ENCODE data around the gene DDX28. TPM values are rescaled to one million over a fixed set of nuclear protein-coding genes. Genes with fewer than 3 reads are reported as not detected.

The DDX28 gene
- total and polyA plus RNA-seq, 2 donors (not counting 3 experiments of a cell fraction or from before 2014, with no cell fraction given) = 8.4 to 12.5 TPM

DNA sequence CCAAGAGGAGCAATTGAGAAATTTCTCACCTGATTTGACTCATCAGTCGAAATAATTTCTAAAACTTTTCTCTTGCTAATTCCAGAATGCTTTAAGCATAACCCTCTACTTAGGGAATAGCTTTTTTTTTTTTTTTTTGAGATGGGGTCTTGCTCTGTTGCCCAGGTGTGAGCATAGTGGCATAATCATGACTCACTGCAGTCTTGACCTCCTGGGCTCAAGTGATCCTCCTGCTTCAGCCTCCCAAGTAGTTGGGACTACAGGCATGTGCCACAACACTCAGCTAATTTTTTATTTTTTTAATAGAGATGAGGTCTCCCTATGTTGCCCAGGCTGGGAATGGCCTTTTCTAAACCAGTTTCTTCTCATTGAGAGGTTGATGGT lies 48.5 kb upstream of the DDX28 start:
- Histone ChIP-seq H3K27me3 (ENCODE audit: control insufficient read depth in 2 of 2, insufficient read depth in 2 of 2, low read length in 2 of 2) (no peaks in the 10 kb centered on the region), H3K4me1 (ENCODE audit: control insufficient read depth, extremely low read depth, insufficient read depth, low read length) (no peaks in the 10 kb centered on the region), H3K4me2 (ENCODE audit: insufficient read depth, low read length) (no peak overlapping the region), H3K9me1 (replicated peaks; ENCODE audit: control insufficient read depth, extremely low read depth, insufficient read depth, low read length) (no peaks in the 10 kb centered on the region), H2AFZ (ENCODE audit: low read depth, low read length) (no peak overlapping the region), H4K20me1 (replicated peaks; ENCODE audit: control insufficient read depth, extremely low read depth, insufficient read depth, low read length) (no peaks in the 10 kb centered on the region), H3K27ac (ENCODE audit: insufficient read depth, low read depth, low read length) (no peak overlapping the region), H3K79me2 (ENCODE audit: control insufficient read depth, insufficient read depth, low read length) (no peaks in the 10 kb centered on the region), H3K9me3 (replicated peaks; ENCODE audit: control insufficient read depth, insufficient read depth, low read length) (no peaks in the 10 kb centered on the region), H3K4me3 (replicated peaks in 1 of 3; ENCODE audit: insufficient read depth in 1 of 3, low read depth in 1 of 3, low read length in 3 of 3) (no peak overlapping the region), H3K9ac (replicated peaks; ENCODE audit: extremely low read depth, insufficient read depth, low read length) (no peak overlapping the region), H3K36me3 (ENCODE audit: control insufficient read depth in 2 of 2, extremely low read depth in 1 of 2, insufficient read depth in 2 of 2, low read length in 2 of 2) (peaks cover 0 to 35% of the 10 kb centered on the region in 2 experiments)
- CTCF ChIA-PET = interaction anchor here (0.7 to 3.6 kb wide), 4 partner anchors 12 to 158 kb away, joined by 3 to 12 read pairs (median 4); partner anchors contain the start of gene NFATC3
- FAIRE-seq (no peak), DNase-seq (ENCODE audit: low read depth, low spot score) (no peak)
- dilution Hi-C loops (cut with MboI; ENCODE audit: extremely low pct_ligation_motif_present, low sequenced_read_pairs) = no loop called here
- intact Hi-C loops (cut with micrococcal nuclease) = no loop called here
- no peak for TF ChIP-seq POLR2AphosphoS5 (IDR thresholded peaks at IDR 0.05; ENCODE audit: insufficient read depth, low read depth, low read length)
- TF ChIP-seq JUN (IDR thresholded peaks at IDR 0.05; ENCODE audit: borderline replicate concordance, insufficient read depth, insufficient read length, low read depth) = no peak
- TF ChIP-seq, protein P1, sequence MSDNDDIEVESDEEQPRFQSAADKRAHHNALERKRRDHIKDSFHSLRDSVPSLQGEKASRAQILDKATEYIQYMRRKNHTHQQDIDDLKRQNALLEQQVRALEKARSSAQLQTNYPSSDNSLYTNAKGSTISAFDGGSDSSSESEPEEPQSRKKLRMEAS (IDR thresholded peaks at IDR 0.05; ENCODE audit: insufficient read depth, insufficient read length) = no peak
- no peak for TF ChIP-seq MYC (IDR thresholded peaks at IDR 0.05; ENCODE audit: low read depth, low read length)
- TF ChIP-seq GATA2 (IDR thresholded peaks at IDR 0.05; ENCODE audit: insufficient read depth, insufficient read length, low read depth, low read length) = no peak
- no peak for TF ChIP-seq EZH2 (IDR thresholded peaks at IDR 0.05; ENCODE audit: borderline replicate concordance, low read depth, low read length, severe bottlenecking)
- no peak for TF ChIP-seq POLR2A (IDR thresholded peaks at IDR 0.05; ENCODE audit: low read depth, low read length)
- TF ChIP-seq, protein P2, sequence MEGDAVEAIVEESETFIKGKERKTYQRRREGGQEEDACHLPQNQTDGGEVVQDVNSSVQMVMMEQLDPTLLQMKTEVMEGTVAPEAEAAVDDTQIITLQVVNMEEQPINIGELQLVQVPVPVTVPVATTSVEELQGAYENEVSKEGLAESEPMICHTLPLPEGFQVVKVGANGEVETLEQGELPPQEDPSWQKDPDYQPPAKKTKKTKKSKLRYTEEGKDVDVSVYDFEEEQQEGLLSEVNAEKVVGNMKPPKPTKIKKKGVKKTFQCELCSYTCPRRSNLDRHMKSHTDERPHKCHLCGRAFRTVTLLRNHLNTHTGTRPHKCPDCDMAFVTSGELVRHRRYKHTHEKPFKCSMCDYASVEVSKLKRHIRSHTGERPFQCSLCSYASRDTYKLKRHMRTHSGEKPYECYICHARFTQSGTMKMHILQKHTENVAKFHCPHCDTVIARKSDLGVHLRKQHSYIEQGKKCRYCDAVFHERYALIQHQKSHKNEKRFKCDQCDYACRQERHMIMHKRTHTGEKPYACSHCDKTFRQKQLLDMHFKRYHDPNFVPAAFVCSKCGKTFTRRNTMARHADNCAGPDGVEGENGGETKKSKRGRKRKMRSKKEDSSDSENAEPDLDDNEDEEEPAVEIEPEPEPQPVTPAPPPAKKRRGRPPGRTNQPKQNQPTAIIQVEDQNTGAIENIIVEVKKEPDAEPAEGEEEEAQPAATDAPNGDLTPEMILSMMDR (IDR thresholded peaks at IDR 0.05; ENCODE audit: extremely low read depth in 1 of 2, insufficient read depth in 1 of 2, low read depth in 1 of 2, low read length in 2 of 2) = no peak
- no peak for TF ChIP-seq FOS (IDR thresholded peaks at IDR 0.05; ENCODE audit: borderline replicate concordance, insufficient read depth, low read length)
- POLR2A ChIA-PET = no interaction called here
- no TSS peak for BruUV-seq (replicated peaks)
